Measurements from ENCODE around the gene ADAMTSL1.

GRCh38 chr9:18626046-18626698 is 152.2 kb downstream of the ADAMTSL1 start:
- no peak for TF ChIP-seq SIN3A (conservative IDR thresholded peaks at IDR 0.05 in 1 of 2, IDR thresholded peaks at IDR 0.05 in 1 of 2; ENCODE audit: low read depth in 1 of 2, low read length in 2 of 2)
- TF ChIP-seq RFX5 (IDR thresholded peaks at IDR 0.05; ENCODE audit: borderline replicate concordance, low read depth, low read length): no peak

All from H1 (cell line).